NOMO-1 (cell line): ENCODE results near the gene ALG1.

ENCODE experiments used
- DNase-seq, 2 experiments: peaks; one replicate each; lab custom pipeline; 2025; ENCODE audit not compliant: unreplicated experiment in 2 of 2; lab: John Stamatoyannopoulos, UW

ALG1 gene

GRCh38 chr16:5071681-5072333 lies at the start of gene ALG1:
Gene ALG1 (plus strand): TSS chr16:5071843. CDS start chr16:5071850, 7 bp downstream.
- peak; percentile 74 to 86 for DNase-seq

- DNase-seq: no peak
Observed at GRCh38 chr16:5022521-5022920, 49.1 kb upstream of the ALG1 start.

- DNase-seq: no peak
Observed at GRCh38 chr16:5024632-5025031, 47.0 kb upstream of the ALG1 start.

DNA sequence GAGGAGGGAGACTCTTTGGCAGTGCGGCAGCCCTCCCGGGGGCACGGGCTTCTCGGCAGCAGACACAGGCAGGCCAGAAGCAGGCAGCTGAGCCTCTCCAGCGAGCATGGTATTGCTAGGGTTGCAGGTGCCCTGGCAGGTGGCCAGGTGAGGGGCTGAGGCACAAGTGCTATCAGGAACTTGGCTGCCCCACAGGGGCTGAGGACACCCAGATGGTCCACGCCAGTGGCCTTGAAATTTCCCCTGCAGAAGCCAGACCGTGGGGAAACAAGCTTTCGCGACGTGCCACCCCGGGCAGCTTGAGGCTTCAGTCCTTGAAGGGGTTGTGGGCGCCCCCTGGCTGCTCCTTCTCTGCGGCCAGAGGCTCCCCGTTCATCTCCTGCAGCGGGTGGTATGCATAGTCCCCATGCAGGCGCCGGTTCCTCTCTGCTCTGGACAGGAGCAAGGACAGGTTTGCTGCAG lies 46.4 kb upstream of the ALG1 start:
- no peak for DNase-seq

GRCh38 chr16:5026664-5027063 lies 45.0 kb upstream of the ALG1 start:
- no peak for DNase-seq

GRCh38 chr16:5027086-5027485 lies 44.6 kb upstream of the ALG1 start:
- DNase-seq: no peak

- DNase-seq: no peak
Observed at GRCh38 chr16:5027575-5028235, 43.9 kb upstream of the ALG1 start.

- no peak for DNase-seq
Observed at GRCh38 chr16:5028950-5029475, 42.6 kb upstream of the ALG1 start.

GRCh38 chr16:5030251-5030870 lies 41.3 kb upstream of the ALG1 start:
- DNase-seq: no peak

GRCh38 chr16:5031601-5032000 lies 40.0 kb upstream of the ALG1 start:
- no peak for DNase-seq

- DNase-seq: no peak
Observed at GRCh38 chr16:5032748-5033167, 38.9 kb upstream of the ALG1 start.

GRCh38 chr16:5033256-5034166 lies 38.1 kb upstream of the ALG1 start, which contains the start of gene NAGPA:
Gene NAGPA (minus strand): TSS chr16:5033935. CDS start chr16:5033914, 21 bp downstream.
- DNase-seq: peak; percentile 49 to 57

DNA sequence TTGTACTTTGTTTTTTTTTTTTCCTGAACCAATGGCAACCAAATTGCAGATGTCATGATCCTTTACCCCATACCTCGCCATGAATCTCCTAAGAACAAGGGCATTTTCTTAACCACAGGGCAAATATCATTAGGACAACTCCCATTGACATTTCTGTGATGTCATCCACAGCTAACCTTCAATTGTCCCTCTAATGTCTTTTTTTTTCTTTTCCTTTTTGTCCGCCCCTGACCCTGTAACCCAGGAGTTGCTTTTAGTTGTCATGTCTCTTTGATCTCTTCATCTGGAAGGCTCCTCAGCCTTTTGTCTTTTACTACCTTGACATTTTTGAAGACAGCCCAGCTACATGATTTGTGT lies 37.5 kb upstream of the ALG1 start:
- no peak for DNase-seq

DNA sequence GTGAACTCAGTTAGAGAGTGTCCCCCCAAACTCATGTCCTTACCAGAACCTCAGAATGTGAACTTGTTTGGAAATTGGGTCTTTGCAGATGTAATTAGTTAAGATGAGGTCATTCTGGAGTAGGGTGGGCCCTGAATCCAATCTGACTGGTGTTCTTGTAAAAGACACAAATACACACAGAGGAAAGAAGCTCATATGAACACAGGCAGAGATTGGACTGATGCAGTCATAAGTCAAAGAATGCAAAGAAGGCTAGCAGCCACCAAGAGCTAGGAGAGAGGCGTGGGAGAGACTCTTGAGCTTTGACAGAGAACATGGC lies 35.8 kb upstream of the ALG1 start:
- no peak for DNase-seq

DNA sequence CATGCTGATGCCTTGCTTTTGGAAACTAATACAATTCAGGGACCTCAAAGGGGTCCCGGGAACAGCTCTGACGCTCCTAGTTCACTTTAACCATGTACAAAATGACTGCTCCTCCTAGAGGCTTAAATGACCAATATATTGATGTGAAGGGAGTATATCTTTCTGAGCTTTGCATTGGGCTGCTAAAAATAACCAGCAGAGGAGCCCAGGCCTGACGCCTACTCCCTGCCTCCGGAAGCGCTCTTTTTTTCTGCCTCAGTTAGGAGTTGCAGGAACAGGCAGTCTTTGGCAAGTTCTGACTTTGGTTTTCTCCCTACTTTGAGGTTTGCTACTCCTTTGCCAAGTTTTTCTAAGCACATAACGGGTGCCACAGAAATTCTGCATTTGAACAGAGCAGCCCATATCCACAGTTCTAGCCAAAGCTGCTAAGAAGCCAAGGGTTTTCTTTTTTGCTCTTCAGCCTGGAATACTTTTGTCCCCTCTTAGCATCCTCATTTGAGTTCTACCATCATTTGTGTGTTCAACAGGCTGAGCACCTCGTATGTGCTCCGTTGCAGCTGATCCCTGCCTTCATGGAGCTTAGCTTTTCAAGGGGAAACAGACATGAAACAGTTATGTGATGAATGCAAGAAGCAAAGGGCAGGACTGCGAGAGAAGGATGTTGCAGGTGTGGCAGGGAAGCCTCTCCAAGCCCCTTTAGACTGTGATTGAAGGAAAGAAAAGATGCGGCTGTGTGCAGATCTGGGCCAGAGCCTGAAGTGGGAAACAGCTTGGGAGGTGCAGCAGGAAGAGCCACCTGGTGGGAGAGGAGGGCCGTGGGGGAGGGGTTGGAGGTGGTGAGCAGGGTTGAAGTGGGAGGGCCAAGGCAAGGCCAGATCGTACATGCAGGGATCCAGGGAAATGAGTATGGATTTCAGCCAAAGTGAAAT lies 35.2 kb upstream of the ALG1 start:
- DNase-seq: no peak

GRCh38 chr16:5040451-5040850 lies 31.2 kb upstream of the ALG1 start:
- no peak for DNase-seq

DNA sequence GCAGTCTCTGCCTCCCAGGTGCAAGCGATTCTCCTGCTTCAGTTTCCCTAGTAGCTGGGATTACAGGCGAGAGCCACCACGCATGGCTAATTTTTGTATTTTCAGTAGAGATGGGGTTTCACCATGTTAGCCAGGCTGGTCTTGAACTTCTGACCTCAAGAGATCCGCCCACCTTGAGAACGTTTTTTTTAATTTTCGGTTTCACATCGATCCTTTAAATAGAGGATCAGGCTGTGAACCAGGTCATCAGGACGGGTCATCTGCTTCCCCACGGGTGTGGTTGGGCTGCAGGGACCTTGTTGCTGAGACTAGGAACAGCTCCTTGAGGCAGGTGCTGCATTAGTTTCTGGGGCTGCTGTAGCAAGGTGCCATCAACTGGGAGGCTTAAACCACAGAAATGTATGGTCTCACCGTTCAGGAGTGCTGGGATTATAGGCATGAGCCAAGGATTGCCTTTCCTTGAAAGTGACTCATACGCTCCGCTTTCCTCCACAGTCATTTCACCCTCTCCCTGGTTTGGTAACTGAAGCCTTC lies 30.0 kb upstream of the ALG1 start:
- no peak for DNase-seq

- DNase-seq: no peak
Observed at GRCh38 chr16:5042574-5043171, 29.0 kb upstream of the ALG1 start.

DNA sequence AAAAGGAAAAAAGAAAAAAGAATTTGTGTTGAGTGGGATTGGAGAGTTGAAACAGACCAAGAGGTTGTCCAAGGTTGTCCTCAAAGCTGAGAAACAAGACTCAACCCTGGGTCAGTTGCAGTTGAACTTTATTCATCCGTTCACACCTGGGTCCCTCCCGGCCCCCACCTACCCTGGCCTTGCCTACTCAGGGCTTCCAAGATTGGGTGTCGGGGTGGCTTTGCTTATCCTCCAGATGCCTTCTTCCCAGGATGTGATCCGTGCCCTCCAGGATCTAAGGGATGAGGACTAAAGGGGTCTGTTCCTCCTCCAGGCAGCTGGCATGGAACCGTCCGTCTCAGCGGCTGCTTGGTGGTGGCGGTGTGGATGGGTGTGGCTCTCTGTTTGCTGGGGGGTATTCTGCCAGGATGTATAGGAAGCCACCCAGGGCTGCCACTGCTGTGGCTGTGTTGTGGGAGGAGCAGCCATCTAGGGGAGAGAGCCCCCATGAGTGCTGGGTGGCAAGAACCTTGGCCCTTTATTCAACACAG lies 27.6 kb upstream of the ALG1 start:
- no peak for DNase-seq
